ENCODE measurements around the gene OPRM1.

DNA sequence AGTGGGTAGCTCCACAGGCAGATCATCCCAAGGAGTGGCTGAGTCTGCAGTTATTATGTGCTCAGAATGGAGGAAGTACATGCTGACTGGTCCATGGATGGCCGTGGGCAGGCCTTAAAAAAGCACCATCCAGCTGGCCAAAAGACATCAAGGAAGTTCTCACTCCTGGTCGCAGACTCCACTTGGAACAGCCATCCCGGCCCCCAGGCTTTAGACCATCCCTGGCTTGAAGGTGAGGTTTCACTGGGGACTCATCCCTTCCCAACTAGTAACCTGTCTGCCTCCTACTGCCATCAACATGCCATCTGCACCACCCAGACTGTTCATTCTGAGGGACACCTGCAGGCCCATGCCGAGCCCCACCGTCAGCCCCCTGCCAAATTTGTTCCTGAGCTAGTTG, 36.1 kb upstream of the OPRM1 start:
- TF ChIP-seq, protein P1, sequence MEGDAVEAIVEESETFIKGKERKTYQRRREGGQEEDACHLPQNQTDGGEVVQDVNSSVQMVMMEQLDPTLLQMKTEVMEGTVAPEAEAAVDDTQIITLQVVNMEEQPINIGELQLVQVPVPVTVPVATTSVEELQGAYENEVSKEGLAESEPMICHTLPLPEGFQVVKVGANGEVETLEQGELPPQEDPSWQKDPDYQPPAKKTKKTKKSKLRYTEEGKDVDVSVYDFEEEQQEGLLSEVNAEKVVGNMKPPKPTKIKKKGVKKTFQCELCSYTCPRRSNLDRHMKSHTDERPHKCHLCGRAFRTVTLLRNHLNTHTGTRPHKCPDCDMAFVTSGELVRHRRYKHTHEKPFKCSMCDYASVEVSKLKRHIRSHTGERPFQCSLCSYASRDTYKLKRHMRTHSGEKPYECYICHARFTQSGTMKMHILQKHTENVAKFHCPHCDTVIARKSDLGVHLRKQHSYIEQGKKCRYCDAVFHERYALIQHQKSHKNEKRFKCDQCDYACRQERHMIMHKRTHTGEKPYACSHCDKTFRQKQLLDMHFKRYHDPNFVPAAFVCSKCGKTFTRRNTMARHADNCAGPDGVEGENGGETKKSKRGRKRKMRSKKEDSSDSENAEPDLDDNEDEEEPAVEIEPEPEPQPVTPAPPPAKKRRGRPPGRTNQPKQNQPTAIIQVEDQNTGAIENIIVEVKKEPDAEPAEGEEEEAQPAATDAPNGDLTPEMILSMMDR (IDR thresholded peaks at IDR 0.05) = no peak
- TF ChIP-seq, protein P2, sequence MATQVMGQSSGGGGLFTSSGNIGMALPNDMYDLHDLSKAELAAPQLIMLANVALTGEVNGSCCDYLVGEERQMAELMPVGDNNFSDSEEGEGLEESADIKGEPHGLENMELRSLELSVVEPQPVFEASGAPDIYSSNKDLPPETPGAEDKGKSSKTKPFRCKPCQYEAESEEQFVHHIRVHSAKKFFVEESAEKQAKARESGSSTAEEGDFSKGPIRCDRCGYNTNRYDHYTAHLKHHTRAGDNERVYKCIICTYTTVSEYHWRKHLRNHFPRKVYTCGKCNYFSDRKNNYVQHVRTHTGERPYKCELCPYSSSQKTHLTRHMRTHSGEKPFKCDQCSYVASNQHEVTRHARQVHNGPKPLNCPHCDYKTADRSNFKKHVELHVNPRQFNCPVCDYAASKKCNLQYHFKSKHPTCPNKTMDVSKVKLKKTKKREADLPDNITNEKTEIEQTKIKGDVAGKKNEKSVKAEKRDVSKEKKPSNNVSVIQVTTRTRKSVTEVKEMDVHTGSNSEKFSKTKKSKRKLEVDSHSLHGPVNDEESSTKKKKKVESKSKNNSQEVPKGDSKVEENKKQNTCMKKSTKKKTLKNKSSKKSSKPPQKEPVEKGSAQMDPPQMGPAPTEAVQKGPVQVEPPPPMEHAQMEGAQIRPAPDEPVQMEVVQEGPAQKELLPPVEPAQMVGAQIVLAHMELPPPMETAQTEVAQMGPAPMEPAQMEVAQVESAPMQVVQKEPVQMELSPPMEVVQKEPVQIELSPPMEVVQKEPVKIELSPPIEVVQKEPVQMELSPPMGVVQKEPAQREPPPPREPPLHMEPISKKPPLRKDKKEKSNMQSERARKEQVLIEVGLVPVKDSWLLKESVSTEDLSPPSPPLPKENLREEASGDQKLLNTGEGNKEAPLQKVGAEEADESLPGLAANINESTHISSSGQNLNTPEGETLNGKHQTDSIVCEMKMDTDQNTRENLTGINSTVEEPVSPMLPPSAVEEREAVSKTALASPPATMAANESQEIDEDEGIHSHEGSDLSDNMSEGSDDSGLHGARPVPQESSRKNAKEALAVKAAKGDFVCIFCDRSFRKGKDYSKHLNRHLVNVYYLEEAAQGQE (IDR thresholded peaks at IDR 0.05; ENCODE audit: insufficient read depth in 1 of 2, low read depth in 2 of 2, low read length in 1 of 2) = no peak
- TF ChIP-seq POLR2AphosphoS5 (IDR thresholded peaks at IDR 0.05; ENCODE audit: low read depth, low read length) = no peak
- TF ChIP-seq TCF7L2 (IDR thresholded peaks at IDR 0.05; ENCODE audit: low read depth, low read length) = no peak
- TF ChIP-seq SIN3A (IDR thresholded peaks at IDR 0.05; ENCODE audit: borderline replicate concordance, insufficient read depth, low read depth, low read length) = no peak
